HG02571 (cell line): Measurements from ENCODE around the gene ANTXR2.
"Not testable (repeated sequence)": the region's sequence is repeated elsewhere in the genome, so short reads cannot be mapped to it uniquely, and the experiment has no call there.

Experiments
- ATAC-seq: cut with Tn5 transposase; IDR thresholded peaks from one replicate; pipeline ENCODE4 v1.9.1; 2021; ENCODE audit warnings: mild to moderate bottlenecking, moderate library complexity; ENCODE audit not compliant: unreplicated experiment

Gene ANTXR2

DNA sequence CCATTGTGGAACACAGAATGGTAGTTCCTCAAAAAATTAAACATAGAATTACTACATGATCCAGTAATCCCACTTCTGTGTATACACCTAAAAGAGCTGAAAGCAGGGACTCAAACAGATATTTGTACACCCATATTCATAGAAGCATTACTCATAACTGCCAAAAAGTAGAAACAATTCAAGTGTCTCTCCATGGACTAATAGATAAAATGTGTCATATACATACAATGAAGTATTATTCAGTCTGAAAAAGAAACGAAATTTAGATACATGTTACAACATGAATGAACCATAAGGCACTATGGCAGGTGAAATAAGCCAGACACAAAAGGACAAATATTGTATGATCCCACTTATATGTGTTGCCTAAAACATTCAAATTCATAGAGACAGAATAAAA, 145.1 kb downstream of the ANTXR2 start:
- ATAC-seq: no peak

GRCh38 chr4:79923281-79923680, 149.7 kb downstream of the ANTXR2 start:
- no peak for ATAC-seq

DNA sequence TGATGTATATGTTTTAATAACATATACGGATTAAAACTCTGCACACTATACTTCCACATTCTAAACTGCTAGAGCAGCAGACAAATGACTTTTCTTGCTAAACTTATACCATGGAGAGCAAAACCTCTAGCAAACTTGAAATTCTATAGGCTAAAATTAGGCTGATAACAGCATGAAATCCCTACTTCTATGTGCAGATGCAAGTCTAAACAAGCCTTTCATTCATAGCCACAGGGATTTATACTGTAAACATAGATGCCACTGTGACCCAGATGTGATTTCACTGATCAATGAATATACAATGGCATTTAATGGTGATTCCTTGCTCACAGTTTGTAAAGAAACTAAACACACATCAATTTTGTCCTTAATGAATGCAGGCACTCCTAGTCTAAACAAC, 151.0 kb downstream of the ANTXR2 start:
- no peak for ATAC-seq

DNA sequence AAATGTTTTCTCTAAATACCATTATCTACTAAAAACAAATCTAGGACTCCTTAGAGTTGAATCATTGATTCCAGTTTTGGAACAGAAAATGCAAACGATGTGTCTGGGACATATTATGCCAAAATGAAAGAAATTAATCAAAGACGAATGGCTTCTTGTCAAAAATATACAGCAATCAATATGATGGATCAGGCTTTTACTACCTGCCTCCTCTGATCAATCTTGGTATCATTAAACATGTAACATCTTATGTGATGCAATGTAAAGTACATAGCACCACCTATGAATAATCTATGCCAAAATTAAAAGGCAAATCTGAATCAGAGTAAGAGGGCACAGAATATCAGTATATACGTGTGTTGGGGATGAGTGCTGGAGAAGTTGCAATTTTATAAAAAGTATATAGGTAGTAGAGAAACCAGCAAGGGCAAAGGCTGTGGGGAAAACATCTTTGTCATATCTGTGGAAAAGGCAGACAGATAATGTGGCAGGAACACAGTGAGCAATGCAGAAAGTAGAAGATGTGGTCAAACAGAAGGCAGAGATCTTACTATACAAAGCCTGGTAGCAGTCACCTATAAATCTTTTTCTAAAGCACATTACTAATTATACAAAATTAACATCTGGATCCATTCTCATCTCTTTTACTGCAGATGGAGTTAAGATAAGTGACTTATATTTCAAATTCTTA, 152.7 kb downstream of the ANTXR2 start:
- no peak for ATAC-seq

GRCh38 chr4:79918292-79918691, 154.7 kb downstream of the ANTXR2 start:
- ATAC-seq: no peak

DNA sequence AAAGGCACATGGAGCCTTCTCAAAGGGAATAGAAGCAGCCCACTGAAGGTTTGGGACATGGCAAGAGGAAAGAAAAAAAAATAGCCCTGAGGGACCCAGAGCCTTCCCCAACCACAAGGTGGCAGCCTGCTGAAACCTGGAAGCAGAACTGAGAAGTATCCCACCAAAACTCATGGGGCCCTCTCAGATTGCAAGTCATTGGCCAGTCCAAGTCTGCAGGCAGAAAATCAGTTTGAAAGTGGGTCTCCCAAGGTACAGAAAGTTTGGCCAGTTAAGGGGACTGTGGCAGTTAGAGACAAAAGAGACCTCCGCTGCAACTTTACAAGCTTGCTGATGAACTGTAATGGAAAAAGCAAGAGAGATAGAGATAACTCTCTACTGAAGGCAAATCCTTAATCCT, 155.8 kb downstream of the ANTXR2 start:
- ATAC-seq: peak; percentile 92

GRCh38 chr4:79915246-79915645, 157.8 kb downstream of the ANTXR2 start:
- no peak for ATAC-seq

- no peak for ATAC-seq
Measured at GRCh38 chr4:79913581-79913980, 159.4 kb downstream of the ANTXR2 start.

GRCh38 chr4:79907001-79907400, 166.0 kb downstream of the ANTXR2 start:
- ATAC-seq: no peak

- no peak for ATAC-seq
Measured at GRCh38 chr4:79906303-79906702, 166.7 kb downstream of the ANTXR2 start.

GRCh38 chr4:79905212-79905611, 167.8 kb downstream of the ANTXR2 start:
- ATAC-seq: no peak

DNA sequence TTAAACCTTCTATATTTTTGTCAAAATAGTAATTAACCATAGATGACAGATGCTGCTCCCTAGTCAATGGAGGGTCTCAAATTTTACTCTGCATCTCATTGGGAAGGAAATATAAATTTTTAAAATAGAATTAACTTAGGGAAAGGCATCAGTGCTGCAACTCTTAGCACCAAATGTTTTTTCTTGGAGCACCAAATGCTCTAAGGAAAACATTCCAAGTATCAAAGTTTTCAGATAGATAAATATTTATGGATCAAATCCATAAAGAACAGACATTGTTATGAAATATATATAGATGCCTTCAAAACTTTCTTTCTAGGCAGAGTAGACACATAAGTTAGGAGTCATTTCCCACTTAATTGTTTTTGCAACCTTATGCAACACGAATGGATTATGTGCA, 168.7 kb downstream of the ANTXR2 start:
- ATAC-seq: no peak

GRCh38 chr4:79900182-79900581, 172.8 kb downstream of the ANTXR2 start:
- no peak for ATAC-seq

- ATAC-seq: no peak
Measured at GRCh38 chr4:79899481-79899880, 173.5 kb downstream of the ANTXR2 start.

GRCh38 chr4:79898055-79898454, 175.0 kb downstream of the ANTXR2 start:
- ATAC-seq: no peak

DNA sequence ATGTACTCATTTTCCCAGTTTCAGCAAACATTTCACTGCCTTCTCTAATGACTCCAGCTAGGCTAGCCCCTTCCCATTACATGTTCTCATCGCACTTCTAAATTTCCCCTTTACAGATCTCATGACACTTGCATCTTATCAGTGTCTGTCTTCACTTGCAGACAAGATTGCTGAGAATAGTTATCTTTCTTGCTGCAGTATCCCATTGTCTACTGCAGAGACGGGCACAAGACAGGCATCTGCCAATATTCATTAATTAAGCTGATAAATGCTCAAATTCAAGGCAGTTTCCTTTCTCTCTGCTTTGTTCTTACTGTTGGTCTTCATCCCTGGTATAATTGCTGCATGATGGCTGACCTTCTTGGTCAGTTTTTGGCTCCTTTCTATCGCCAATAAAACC, 175.9 kb downstream of the ANTXR2 start:
- no peak for ATAC-seq

- no peak for ATAC-seq
Measured at GRCh38 chr4:79893456-79893855, 179.6 kb downstream of the ANTXR2 start.

GRCh38 chr4:79889026-79889425, 184.0 kb downstream of the ANTXR2 start:
- not testable (repeated sequence) for ATAC-seq

- ATAC-seq: no peak
Measured at GRCh38 chr4:79886557-79886956, 186.5 kb downstream of the ANTXR2 start.

- no peak for ATAC-seq
Measured at GRCh38 chr4:79886021-79886420, 187.0 kb downstream of the ANTXR2 start.

DNA sequence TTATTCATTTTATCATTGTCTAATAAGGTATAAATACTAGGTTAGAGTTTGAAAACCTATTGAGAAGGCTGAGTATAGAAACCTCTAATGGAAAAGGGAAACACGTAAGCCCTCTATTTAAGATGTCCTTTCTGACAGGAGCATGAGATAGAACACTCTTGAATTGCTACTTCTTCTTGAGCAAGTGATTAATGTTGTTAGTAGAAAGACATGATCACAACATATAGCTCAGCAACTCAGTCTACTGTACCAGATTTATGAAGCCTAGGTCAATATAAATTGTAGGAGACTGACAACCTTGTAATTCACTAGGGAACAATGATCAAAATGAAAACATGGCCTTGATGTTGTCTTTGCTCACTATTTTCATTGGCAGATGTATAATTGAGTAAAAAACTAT, 189.7 kb downstream of the ANTXR2 start:
- ATAC-seq: no peak

DNA sequence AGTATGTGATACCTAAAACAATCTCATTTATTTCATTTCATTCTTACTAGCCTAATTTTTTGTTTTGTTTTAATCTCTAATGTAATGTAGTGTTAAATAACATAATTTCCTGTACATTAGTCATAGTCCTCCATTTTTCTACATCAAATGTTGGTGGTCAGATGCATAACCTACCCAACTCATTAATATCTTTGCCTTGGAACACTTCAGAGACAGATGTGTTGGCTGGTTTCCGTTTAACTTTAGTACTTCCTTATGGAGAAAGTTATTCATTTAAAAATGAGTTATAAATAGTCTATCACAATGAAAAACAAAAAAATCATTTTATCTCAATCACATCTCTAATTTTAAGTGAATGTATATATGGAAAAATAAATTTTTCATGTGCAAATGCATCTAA, 190.2 kb downstream of the ANTXR2 start:
- no peak for ATAC-seq

GRCh38 chr4:79881407-79881806, 191.6 kb downstream of the ANTXR2 start:
- ATAC-seq: no peak
